ENCODE measurements around the gene ABCF1.

Gene ABCF1

GRCh38 chr6:30601815-30602641 lies 30.8 kb downstream of the ABCF1 start:
- DNase-seq = no peak

GRCh38 chr6:30603961-30604360 lies 32.7 kb downstream of the ABCF1 start:
- no peak for DNase-seq

DNA sequence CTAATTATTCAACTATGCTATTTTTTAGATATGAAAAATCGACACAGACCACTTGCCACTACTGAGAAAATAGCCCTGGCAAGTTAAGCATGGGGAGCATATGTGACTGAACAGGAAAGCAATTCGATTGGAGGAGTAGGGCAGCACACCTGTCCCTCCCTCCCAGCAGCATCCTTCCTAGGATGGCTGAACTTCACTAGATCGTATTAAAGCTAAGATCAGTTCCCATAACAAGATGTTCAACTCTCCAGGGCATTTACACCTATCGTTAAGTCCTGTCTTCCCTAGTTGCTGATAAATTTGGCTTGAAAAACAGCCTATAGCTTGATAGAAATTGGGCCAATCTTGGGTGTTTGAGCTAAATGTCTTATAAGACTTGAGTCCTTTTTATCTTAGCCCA lies 38.8 kb downstream of the ABCF1 start:
- no peak for DNase-seq

DNA sequence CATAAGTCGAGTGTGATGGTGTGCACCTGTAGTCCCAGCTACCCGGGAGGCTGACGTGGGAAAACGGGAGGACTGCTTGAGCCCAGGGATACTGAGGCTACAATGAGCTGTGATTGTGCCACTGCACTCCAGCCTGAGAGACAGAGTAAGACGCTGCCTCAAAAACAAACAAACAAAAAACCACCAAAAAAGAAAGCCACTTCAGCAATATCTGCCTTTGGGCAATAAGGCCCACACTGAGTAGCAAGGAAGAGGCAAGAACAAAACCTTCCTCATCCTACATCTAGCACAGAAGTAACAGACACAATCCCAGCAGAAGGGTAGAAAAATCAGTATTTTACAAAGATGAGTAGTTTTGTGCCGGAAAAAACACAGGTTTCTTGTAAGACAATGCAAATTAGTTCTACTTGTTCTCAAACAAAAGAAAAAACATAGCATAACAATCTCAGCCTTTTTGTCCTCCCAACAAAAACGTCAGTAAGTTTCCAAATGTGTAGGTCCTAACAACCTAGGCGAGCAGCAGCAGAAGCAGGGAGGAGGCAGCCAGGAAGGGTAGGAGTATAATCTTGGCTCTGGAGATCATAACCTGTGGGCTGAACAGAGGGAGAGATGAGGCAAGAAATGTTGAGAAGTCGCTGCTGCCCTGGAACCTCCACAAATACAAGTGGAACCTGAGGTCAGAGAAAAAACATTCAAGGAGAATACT lies 40.1 kb downstream of the ABCF1 start:
- DNase-seq = no peak

GRCh38 chr6:30611856-30612194 lies 40.6 kb downstream of the ABCF1 start:
- no peak for DNase-seq

GRCh38 chr6:30612213-30612612 lies 41.0 kb downstream of the ABCF1 start:
- peak; percentile 22 for DNase-seq

DNA sequence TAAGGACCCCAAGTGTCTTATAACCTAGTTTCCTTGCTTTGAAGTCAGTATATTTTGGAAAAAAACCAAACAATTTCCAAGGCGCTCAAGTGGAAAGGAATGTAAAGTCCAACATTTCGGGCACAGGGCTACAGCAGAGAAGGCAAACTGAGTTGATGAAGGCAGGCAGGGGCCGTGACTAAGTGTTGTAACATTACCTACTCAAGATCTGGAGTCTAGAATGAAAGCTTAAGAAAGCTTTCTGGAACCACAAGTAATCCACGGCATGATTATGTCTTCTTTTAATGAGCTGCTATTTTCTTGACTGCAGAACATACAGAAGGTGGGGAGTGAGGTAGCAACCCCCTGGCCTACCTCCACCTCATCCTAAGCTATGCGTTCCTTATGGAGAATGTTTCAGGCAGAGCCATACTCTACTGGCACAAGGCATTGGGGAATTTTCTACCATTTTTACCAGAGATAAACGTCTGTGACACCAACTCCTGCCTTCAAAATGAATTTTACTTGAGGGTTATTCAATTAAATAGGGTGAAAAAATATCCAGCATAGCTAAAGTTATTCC lies 41.5 kb downstream of the ABCF1 start:
- no peak for DNase-seq

- DNase-seq = no peak
Measured at GRCh38 chr6:30613251-30614043, 42.2 kb downstream of the ABCF1 start.

- peak; percentile 78 for DNase-seq
Measured at GRCh38 chr6:30614044-30614842, 43.0 kb downstream of the ABCF1 start.

GRCh38 chr6:30614843-30615218 lies 43.6 kb downstream of the ABCF1 start:
- DNase-seq = peak; percentile 98

GRCh38 chr6:30615219-30615957 lies 44.1 kb downstream of the ABCF1 start:
- peak; percentile 92 for DNase-seq

DNA sequence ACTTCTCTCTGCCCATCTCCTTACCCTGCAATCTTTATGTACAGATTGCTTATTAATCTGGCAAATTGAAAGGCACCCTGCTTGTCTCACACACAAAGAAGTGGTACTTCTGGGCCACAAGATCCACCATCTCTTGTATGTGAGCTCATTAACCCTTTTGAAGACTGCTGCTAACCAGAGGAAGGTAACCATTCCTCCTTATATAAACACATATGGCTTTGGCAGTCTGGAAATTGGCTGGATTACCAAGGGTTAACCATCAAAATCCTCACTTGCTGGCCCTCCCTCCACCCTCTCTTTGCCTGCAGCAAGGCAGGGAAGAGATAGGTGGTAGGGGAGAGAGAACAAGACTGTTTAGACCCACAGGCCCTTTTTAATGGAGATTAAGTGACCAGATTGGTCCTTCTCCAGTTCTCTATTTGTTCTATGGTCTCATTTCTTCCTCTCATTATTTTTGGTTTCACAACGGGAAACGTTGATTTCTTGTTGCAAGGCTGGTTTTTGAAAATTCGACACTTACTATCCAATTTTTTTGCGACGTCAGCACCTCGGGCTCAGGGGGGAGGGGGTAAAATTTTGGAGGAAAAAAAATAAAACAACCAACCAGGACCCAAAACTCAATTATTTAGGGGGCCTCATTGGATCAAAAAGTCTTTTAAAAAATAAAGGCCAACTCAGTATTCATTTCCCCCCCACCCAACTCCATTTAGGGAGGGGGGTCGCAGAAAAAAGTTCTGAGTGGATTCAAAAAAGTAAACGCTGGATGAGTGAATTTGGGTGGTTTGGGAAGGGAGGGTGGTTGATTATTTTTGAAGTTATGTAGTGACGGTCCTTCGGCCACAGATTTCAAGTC lies 44.9 kb downstream of the ABCF1 start:
- peak; percentile 79 for DNase-seq

DNA sequence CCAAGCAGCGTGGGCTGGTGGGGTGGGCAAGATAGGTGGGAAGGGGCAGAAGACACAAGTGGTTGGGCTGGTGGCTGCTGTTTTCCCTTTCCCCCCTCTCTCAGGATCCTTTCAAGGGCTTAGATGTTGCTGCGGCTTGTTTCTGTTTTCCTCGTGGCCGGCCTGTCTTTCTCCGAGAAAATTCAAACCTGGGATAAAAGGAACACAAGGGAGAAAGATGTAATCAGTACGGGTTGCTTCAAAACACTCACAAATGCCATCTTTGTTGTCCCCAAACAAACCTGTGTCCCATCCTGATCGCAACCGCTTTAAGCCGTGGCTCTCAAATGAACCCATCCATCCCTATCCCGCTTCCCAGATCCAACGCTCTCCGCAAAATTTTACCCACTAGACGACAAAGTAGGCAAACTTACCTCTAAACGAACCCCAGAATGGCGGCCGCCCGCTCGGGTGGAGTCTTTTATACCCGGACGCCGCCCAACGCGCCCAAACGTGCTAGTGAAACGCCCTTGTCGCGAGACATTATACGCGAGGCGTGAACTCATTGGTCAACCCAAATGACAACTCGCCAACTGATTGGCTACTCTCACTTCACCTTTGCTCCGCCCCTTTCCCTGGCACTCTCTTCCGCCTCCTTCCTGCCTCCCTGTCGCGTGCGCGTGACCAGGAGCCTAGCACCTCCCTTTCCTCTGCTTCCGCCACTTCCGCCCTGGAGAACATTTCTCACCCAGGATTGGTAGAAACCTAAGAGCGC lies 45.7 kb downstream of the ABCF1 start, which contains the start of gene PPP1R10:
TSS of gene PPP1R10 (minus strand) at position 433 of the 754 bp plus-strand sequence. CDS start 7,299 bp downstream, outside the sequence.
- DNase-seq = peak; percentile 100

DNA sequence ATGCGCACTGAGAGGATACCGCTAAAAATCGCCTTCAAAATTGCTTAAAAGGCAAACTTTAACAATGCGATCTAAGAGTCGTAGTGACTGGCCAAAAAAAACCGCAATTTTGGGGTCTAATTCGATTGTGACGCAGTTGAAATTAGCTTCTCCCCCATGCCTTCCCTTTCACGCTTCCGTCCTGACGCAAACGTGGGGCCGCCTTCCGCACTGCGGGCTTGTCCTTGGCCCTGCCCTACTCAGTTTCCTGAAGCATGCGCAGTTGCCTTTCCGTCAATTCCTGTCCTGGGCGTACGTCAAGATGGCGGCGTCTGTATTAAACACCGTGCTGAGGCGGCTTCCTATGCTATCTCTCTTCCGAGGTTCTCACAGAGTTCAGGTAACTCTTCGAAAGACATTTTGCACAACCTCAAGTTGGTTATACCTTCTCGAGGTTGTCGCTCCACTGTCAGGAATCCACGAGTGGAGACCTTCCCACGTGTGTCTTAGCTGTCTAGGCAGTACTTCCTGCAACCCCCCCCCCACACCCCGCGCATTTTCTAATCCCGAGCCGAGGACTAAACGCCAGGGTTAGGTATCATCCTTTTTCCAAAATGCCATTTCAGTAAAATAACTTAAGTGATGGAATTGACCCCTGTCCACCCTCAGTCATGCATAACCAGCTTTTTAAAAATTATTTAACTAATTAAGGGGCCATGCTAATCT lies 46.5 kb downstream of the ABCF1 start, which contains the start of gene MRPS18B:
TSS of gene MRPS18B (plus strand) at position 276 of the 705 bp plus-strand sequence. CDS start at position 302, 26 bp downstream.
- peak; percentile 100 for DNase-seq

GRCh38 chr6:30618270-30618797 lies 47.1 kb downstream of the ABCF1 start:
- no peak for DNase-seq

DNA sequence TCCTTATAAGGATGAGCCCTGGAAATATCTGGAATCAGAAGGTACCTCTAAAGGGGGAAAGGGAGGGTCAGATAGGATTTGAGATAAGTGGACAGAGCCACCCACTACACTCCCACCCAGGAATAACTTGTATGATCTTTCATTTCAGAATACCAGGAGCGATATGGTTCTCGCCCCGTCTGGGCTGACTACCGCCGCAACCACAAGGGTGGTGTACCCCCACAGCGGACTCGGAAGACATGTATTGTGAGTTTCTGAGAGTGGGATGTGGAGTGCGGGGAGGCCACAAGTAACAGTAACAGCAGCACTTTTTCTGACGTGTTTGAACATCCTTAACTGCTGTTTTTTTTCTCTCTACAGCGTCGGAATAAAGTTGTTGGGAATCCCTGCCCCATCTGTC lies 48.3 kb downstream of the ABCF1 start:
- DNase-seq = no peak

DNA sequence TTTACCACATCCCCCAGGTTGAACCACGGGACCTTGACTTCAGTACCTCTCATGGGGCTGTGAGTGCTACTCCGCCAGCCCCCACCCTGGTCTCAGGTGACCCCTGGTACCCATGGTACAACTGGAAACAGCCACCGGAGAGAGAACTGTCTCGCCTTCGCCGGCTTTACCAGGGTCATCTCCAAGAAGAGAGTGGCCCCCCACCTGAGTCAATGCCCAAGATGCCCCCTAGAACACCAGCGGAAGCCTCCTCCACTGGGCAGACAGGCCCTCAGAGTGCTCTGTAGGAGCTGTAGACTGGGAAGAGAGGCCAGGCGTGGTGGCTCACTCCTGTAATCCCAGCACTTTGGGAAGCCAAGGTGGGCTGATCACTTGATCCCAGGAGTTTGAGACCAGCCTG lies 54.3 kb downstream of the ABCF1 start:
- DNase-seq = no peak

GRCh38 chr6:30626484-30627366 lies 55.5 kb downstream of the ABCF1 start, which contains the start of gene ATAT1:
ATAT1 (plus strand) TSS chr6:30626874.
- peak; percentile 84 for DNase-seq

Measured in NCI-H2227 treated with DMSO at 0.1 percent for 48 hours (cell line).